HEK293 (cell line): Measurements from ENCODE around the gene CRYBG1.
A peak's percentile ranks its signal among the peaks of the same experiment; 100 is the strongest.

Experiments
- CTCF ChIA-PET: fragments of 350-600 bp; formaldehyde crosslinking; extraction: SDS; loops from one replicate; lab custom pipeline; 2021; ENCODE audit warnings: antibody characterized with exemption; lab: Yijun Ruan, JAX
- POLR2A ChIA-PET: fragments of 300-600 bp; formaldehyde crosslinking; extraction: SDS; loops from one replicate; lab custom pipeline; 2020; ENCODE audit warnings: antibody characterized with exemption, inconsistent platforms; lab: Yijun Ruan, JAX
- H3K27ac ChIP-seq: fragments of 200-500 bp; sonication (Bioruptor generic); 2 replicates; pipeline ENCODE4 v1.5.1; 2014; ENCODE audit warnings: low read depth, low read length, control low read depth, inconsistent platforms; ENCODE audit errors: extremely low read depth
- H3K36me3 ChIP-seq, 2 experiments: fragments of 200-500 bp in 1 of 2; sonication (Bioruptor generic) in 1 of 2; 1 replicate in 1 of 2; 2 replicates in 1 of 2; pipeline ENCODE4 v1.5.1; 2014 to 2017; ENCODE audit warnings: inconsistent platforms in 2 of 2, low read length in 2 of 2; ENCODE audit not compliant: control insufficient read depth in 2 of 2, insufficient read depth in 1 of 2
- H3K4me1 ChIP-seq: fragments of 200-500 bp; sonication (Bioruptor generic); 2 replicates; pipeline ENCODE4 v1.5.1; 2014; ENCODE audit warnings: mild to moderate bottlenecking, low read length, inconsistent platforms; ENCODE audit not compliant: control insufficient read depth, insufficient read depth
- H3K4me3 ChIP-seq: 2 replicates; pipeline ENCODE4 v1.5.1; 2011; ENCODE audit warnings: low read depth, mild to moderate bottlenecking, control low read depth, low read length, moderate library complexity
- H3K9me3 ChIP-seq: fragments of 200-500 bp; sonication (Bioruptor generic); 2 replicates; pipeline ENCODE4 v1.5.1; 2014; ENCODE audit warnings: low read depth, low read length, inconsistent platforms; ENCODE audit not compliant: control insufficient read depth, insufficient read depth
- PRDM1 ChIP-seq: fragments of 450-650 bp; formaldehyde crosslinking; IDR thresholded peaks from 2 replicates; pipeline ENCODE4; 2016; ENCODE audit warnings: missing biosample characterization, missing genetic modification characterization
- REST ChIP-seq: fragments of 450-650 bp; formaldehyde crosslinking; IDR thresholded peaks from 2 replicates; pipeline ENCODE4 v1.5.1; 2016; ENCODE audit warnings: missing biosample characterization, missing genetic modification characterization
- YY1 ChIP-seq: fragments of 450-650 bp; formaldehyde crosslinking; IDR thresholded peaks from 2 replicates; pipeline ENCODE4 v1.5.1; 2018; ENCODE audit warnings: missing biosample characterization, missing genetic modification characterization
- ZBTB20 ChIP-seq: fragments of 450-650 bp; formaldehyde crosslinking; IDR thresholded peaks from 2 replicates; pipeline ENCODE4 v1.5.1; 2016; ENCODE audit warnings: missing biosample characterization, missing genetic modification characterization
- ZBTB49 ChIP-seq: fragments of 450-650 bp; formaldehyde crosslinking; IDR thresholded peaks from 2 replicates; pipeline ENCODE4 v1.5.1; 2016; ENCODE audit warnings: missing biosample characterization, missing genetic modification characterization, low read depth
- ZFP69B ChIP-seq: fragments of 450-650 bp; formaldehyde crosslinking; IDR thresholded peaks from 2 replicates; pipeline ENCODE4 v1.5.1; 2016; ENCODE audit warnings: missing biosample characterization, missing genetic modification characterization
- ZNF274 ChIP-seq, 2 experiments: fragments of 200-500 bp in 1 of 2; fragments of 450-650 bp in 1 of 2; sonication (Bioruptor generic) in 1 of 2; formaldehyde crosslinking in 1 of 2; IDR thresholded peaks; 2 replicates each; pipeline versions ENCODE4 v1.5.1 to v1.6.1; 2014 to 2016; ENCODE audit warnings: borderline replicate concordance in 1 of 2, inconsistent platforms in 1 of 2, low read length in 1 of 2, missing biosample characterization in 1 of 2, missing genetic modification characterization in 1 of 2
- ZNF350 ChIP-seq: fragments of 450-650 bp; formaldehyde crosslinking; IDR thresholded peaks from 2 replicates; pipeline ENCODE4 v1.5.0; 2017; ENCODE audit warnings: missing biosample characterization, mild to moderate bottlenecking, missing genetic modification characterization
- ZNF692 ChIP-seq: fragments of 450-650 bp; formaldehyde crosslinking; IDR thresholded peaks from 2 replicates; pipeline ENCODE4 v1.5.1; 2016; ENCODE audit warnings: missing biosample characterization, missing genetic modification characterization
- ZNF768 ChIP-seq: fragments of 450-650 bp; formaldehyde crosslinking; IDR thresholded peaks from 2 replicates; pipeline ENCODE4 v1.5.1; 2018; ENCODE audit warnings: missing biosample characterization, mild to moderate bottlenecking, missing genetic modification characterization

Gene CRYBG1

GRCh38 chr6:106488494-106489370 lies 128.2 kb downstream of the CRYBG1 start:
- Histone ChIP-seq H3K36me3 (no peaks in the 10 kb centered on the region), H3K9me3 (no peaks in the 10 kb centered on the region), H3K4me1 (no peaks in the 10 kb centered on the region), H3K27ac (no peak overlapping the region), H3K4me3 (no peak overlapping the region)
- no peak for TF ChIP-seq ZBTB49 (tag by site-specific recombination)
- peak; percentile 53; the same call in 1 of the 2 replicates for TF ChIP-seq REST (tag by site-specific recombination)
- ChIA-PET CTCF (interaction anchor here (0.6 to 0.9 kb wide), 3 partner anchors 15 to 491 kb away, joined by 3 to 6 read pairs (median 4); no protein-coding TSS in a partner anchor), POLR2A (interaction anchor here (0.6 kb wide), 1 partner anchor 17 kb away, joined by 3 read pairs; no protein-coding TSS in a partner anchor)

- TF ChIP-seq PRDM1 (tag by site-specific recombination) (no peak), ZNF274 (IDR thresholded peaks at IDR 0.05; ENCODE audit: low read length) (no peak), ZNF274 (tag by site-specific recombination; IDR thresholded peaks at IDR 0.05; ENCODE audit: borderline replicate concordance) (no peak), ZNF692 (tag by site-specific recombination) (peak; percentile 99), ZFP69B (tag by site-specific recombination) (peak; percentile 92), ZNF768 (tag by site-specific recombination) (no peak), YY1 (no peak)
- H3K4me1 ChIP-seq = no peaks in the 10 kb centered on the region
- POLR2A ChIA-PET = no interaction called here
- no peaks in the 10 kb centered on the region for H3K36me3 ChIP-seq
- no peak overlapping the region for H3K4me3 ChIP-seq
- H3K9me3 ChIP-seq = no peaks in the 10 kb centered on the region
- CTCF ChIA-PET = interaction anchor here (0.8 kb wide), 1 partner anchor 68 kb away, joined by 4 read pairs; no protein-coding TSS in a partner anchor
- no peak overlapping the region for H3K27ac ChIP-seq
Measured at GRCh38 chr6:106490030-106490429, 129.5 kb downstream of the CRYBG1 start.

GRCh38 chr6:106490436-106490835 lies 129.9 kb downstream of the CRYBG1 start:
- peak; percentile 23; the same call in 1 of the 2 replicates for TF ChIP-seq ZBTB20
- no peak for TF ChIP-seq ZNF350 (tag by site-specific recombination)
- Histone ChIP-seq H3K4me3 (no peak overlapping the region), H3K27ac (no peak overlapping the region), H3K9me3 (no peaks in the 10 kb centered on the region), H3K36me3 (no peaks in the 10 kb centered on the region), H3K4me1 (no peaks in the 10 kb centered on the region)
- CTCF ChIA-PET = interaction anchor here (0.6 kb wide), 1 partner anchor 153 kb away, joined by 3 read pairs; no protein-coding TSS in a partner anchor
- POLR2A ChIA-PET = no interaction called here
